Activated T-cell treated with anti-CD3 and anti-CD28 coated beads for 48 hours (primary cell): ENCODE measurements around the gene TMEM8B.

Experiments used
- DNase-seq: peaks from one replicate; pipeline ENCODE4 v3.0.0-alpha.2; 2020; ENCODE audit warnings: low read depth

TMEM8B gene

GRCh38 chr9:35840881-35841644 is 12.0 kb downstream of the TMEM8B start:
- no peak for DNase-seq

- DNase-seq: no peak
Observed at GRCh38 chr9:35841645-35841900, 12.5 kb downstream of the TMEM8B start.

- no peak for DNase-seq
Observed at GRCh38 chr9:35842020-35842745, 13.2 kb downstream of the TMEM8B start.

GRCh38 chr9:35842795-35843194 is 13.8 kb downstream of the TMEM8B start:
- DNase-seq: no peak

- DNase-seq: no peak
Observed at GRCh38 chr9:35844628-35845270, 15.7 kb downstream of the TMEM8B start.

GRCh38 chr9:35845824-35846771 is 17.1 kb downstream of the TMEM8B start:
- DNase-seq: no peak

GRCh38 chr9:35847792-35848572 is 19.0 kb downstream of the TMEM8B start:
- peak; percentile 34 for DNase-seq

GRCh38 chr9:35852267-35852815 is 23.3 kb downstream of the TMEM8B start:
- no peak for DNase-seq

- no peak for DNase-seq
Observed at GRCh38 chr9:35852876-35853865, 24.1 kb downstream of the TMEM8B start.

- DNase-seq: no peak
Observed at GRCh38 chr9:35854091-35854762, 25.2 kb downstream of the TMEM8B start.

- no peak for DNase-seq
Observed at GRCh38 chr9:35856206-35856605, 27.2 kb downstream of the TMEM8B start.

- no peak for DNase-seq
Observed at GRCh38 chr9:35856882-35857281, 27.9 kb downstream of the TMEM8B start.

GRCh38 chr9:35858458-35858857 is 29.4 kb downstream of the TMEM8B start:
- DNase-seq: no peak

- DNase-seq: no peak
Observed at GRCh38 chr9:35859310-35859989, 30.4 kb downstream of the TMEM8B start.

GRCh38 chr9:35859990-35860339 is 30.9 kb downstream of the TMEM8B start:
- DNase-seq: no peak

GRCh38 chr9:35861161-35861897 is 32.3 kb downstream of the TMEM8B start:
- DNase-seq: no peak

GRCh38 chr9:35862328-35862727 is 33.3 kb downstream of the TMEM8B start:
- no peak for DNase-seq

- DNase-seq: no peak
Observed at GRCh38 chr9:35863583-35863982, 34.6 kb downstream of the TMEM8B start.
